ENCODE results near the gene CGB5. TPM values are rescaled to one million over a fixed set of nuclear protein-coding genes. Genes with fewer than 3 reads are reported as not detected.
A peak's percentile ranks its signal among the peaks of the same experiment; 100 is the strongest.

Gene CGB5
- total and polyA plus RNA-seq, 9 of the 15 experiments (the other 6 are each of a cell fraction or from before 2014, with no cell fraction given) = not detected

DNA sequence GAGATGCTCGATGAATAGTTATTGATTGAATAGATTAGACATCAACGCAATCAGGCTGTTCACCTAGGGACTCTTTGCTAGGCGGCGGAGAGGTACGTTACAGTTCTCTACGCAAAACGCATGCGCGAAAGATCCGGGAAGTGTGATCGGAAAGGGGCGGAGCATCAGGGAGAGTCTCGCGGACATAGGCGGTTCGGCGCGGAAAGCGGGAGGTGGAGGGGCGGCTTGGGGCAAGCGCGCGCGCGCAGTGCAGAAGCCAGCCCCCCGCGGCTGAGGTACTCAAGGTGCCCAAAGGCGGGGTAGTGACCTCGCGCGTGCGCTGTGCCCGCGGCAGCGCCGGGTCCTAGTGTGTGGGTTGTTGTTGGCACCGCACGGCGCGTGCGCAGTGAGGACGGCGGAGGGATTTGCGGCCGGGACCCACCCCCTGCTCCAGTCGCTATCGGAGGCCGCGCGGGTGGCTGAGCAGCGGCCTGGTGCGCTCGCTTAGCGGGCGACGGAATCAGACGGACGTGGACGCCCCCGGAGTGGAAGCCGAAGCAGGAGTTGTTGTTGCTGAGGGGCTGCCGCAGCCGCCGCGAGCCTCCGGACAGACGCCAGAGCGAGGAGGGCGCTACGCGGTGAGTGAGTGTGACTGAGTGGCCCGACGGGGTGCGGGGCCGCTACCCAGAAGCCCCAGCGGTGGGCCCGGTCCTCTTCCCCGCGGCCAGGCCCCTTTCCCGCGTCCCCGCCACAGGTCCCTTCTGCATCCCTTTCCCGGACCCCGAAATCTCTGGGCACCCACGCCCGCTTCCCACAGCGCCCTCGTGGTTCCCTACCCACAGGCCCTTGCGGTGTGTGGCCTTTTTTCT lies 41.6 kb downstream of the CGB5 start, which contains the start of gene SNRNP70 (continued):
- TF ChIP-seq, protein P1, sequence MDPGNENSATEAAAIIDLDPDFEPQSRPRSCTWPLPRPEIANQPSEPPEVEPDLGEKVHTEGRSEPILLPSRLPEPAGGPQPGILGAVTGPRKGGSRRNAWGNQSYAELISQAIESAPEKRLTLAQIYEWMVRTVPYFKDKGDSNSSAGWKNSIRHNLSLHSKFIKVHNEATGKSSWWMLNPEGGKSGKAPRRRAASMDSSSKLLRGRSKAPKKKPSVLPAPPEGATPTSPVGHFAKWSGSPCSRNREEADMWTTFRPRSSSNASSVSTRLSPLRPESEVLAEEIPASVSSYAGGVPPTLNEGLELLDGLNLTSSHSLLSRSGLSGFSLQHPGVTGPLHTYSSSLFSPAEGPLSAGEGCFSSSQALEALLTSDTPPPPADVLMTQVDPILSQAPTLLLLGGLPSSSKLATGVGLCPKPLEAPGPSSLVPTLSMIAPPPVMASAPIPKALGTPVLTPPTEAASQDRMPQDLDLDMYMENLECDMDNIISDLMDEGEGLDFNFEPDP (CRISPR knock-in tag; IDR thresholded peaks at IDR 0.05) = 0 out of 2 replicates have a peak, but pooled peaks have one; percentile 86
- TF ChIP-seq, protein P2, sequence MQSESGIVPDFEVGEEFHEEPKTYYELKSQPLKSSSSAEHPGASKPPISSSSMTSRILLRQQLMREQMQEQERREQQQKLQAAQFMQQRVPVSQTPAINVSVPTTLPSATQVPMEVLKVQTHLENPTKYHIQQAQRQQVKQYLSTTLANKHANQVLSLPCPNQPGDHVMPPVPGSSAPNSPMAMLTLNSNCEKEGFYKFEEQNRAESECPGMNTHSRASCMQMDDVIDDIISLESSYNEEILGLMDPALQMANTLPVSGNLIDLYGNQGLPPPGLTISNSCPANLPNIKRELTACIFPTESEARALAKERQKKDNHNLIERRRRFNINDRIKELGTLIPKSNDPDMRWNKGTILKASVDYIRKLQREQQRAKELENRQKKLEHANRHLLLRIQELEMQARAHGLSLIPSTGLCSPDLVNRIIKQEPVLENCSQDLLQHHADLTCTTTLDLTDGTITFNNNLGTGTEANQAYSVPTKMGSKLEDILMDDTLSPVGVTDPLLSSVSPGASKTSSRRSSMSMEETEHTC (IDR thresholded peaks at IDR 0.05) = 0 out of 2 replicates have a peak, but pooled peaks have one; percentile 22
- 0 out of 4 replicates have a peak, but pooled peaks of 1 of the 2 experiments have one; percentile 34 for TF ChIP-seq RCOR1 (IDR thresholded peaks at IDR 0.05; ENCODE audit: borderline replicate concordance in 1 of 2, low read depth in 2 of 2, low read length in 2 of 2)
- peak; percentile 80 for TF ChIP-seq HMGN3 (IDR thresholded peaks at IDR 0.05; ENCODE audit: borderline replicate concordance, extremely low read depth, insufficient read length, low read depth, low read length)
- no peak for TF ChIP-seq MECOM (CRISPR knock-in tag; IDR thresholded peaks at IDR 0.05)

DNA sequence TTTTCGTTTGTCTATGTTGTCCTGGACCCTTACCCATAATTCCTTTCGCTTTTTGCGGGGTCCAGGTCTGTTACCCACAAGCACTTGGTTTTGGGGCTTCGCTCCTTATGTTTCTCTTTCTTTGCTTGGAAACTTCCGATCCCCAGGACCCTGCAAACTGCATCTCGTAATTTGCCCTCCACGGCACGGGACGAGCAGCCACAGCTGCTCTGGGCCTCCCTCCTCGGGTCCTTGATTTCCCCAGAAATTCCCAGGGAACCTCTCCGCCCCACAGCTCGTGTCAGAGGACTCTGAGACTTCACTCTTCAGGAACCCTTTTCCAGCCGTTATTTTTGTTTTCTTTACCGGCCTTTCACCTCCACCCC lies 42.2 kb downstream of the CGB5 start:
- H3K9ac ChIP-seq (ENCODE audit: insufficient read depth in 1 of 2, low read depth in 2 of 2, low read length in 2 of 2) = peak overlapping the region; percentile 94 to 98
- intact Hi-C loops (cut with micrococcal nuclease) = no loop called here
- H3K9me1 ChIP-seq (ENCODE audit: control insufficient read depth, insufficient read depth, low read length) = no peaks in the 10 kb centered on the region
- DNase-seq (ENCODE audit: extremely low read depth in 1 of 4, low spot score in 3 of 4) (no peak), FAIRE-seq (no peak), ATAC-seq (no peak)
- peak overlapping the region; percentile 77 for H3K4me3 ChIP-seq
- BruUV-seq (replicated peaks) = no TSS peak
- H3K27ac ChIP-seq (ENCODE audit: extremely low read depth, low read depth, low read length) = peak overlapping the region; percentile 94
- peaks cover 57% of the 10 kb centered on the region for H3K79me2 ChIP-seq (ENCODE audit: control insufficient read depth, insufficient read depth, low read length)
- CTCF ChIA-PET (ENCODE audit: low intra/inter-chr PET ratio) = no interaction called here
- POLR2A ChIA-PET = interaction anchor here (0.6 to 2.1 kb wide), 3 partner anchors 10 to 26 kb away, joined by 3 to 9 read pairs (median 6); no protein-coding TSS in a partner anchor
- no peaks in the 10 kb centered on the region for H3K9me3 ChIP-seq (replicated peaks; ENCODE audit: control insufficient read depth, insufficient read depth, low read depth, low read length)
- WGBS (ENCODE audit: insufficient coverage, low coverage, missing lambda C conversion rate) = 0% methylated on average over 13 of the region's 14 CpGs
- peaks cover 26% of the 10 kb centered on the region for H4K20me1 ChIP-seq (replicated peaks; ENCODE audit: control insufficient read depth, insufficient read depth, low read length)
- H3K4me1 ChIP-seq (replicated peaks in 1 of 2; ENCODE audit: control insufficient read depth in 2 of 2, insufficient read depth in 2 of 2, low read length in 2 of 2) = peaks cover 13 to 38% of the 10 kb centered on the region in 2 experiments; a peak in 4 of 5 replicates
- in situ Hi-C loops (cut with MboI) = no loop called here
- H3K36me3 ChIP-seq (ENCODE audit: control insufficient read depth, insufficient read depth, low read length) = peaks cover 40% of the 10 kb centered on the region
- no peaks in the 10 kb centered on the region for H3K27me3 ChIP-seq (ENCODE audit: control insufficient read depth in 2 of 2, insufficient read depth in 2 of 2, low read length in 2 of 2)
- H3K4me2 ChIP-seq (ENCODE audit: insufficient read depth, low read length) = peak overlapping the region; percentile 92
- peak overlapping the region; percentile 89 for H2AFZ ChIP-seq (ENCODE audit: low read depth, low read length)
- TF ChIP-seq SIN3A (IDR thresholded peaks at IDR 0.05; ENCODE audit: borderline replicate concordance in 2 of 2, control insufficient read depth in 1 of 2, low read depth in 2 of 2, low read length in 2 of 2) = 0 out of 4 replicates have a peak, but pooled peaks of 1 of the 2 experiments have one; percentile 8
- no peak for TF ChIP-seq NFRKB (IDR thresholded peaks at IDR 0.05; ENCODE audit: low read depth)
- no peak for TF ChIP-seq FOXP1 (CRISPR knock-in tag; IDR thresholded peaks at IDR 0.05)
- no peak for TF ChIP-seq NBN (IDR thresholded peaks at IDR 0.05; ENCODE audit: low read depth)
- TF ChIP-seq, protein P3, sequence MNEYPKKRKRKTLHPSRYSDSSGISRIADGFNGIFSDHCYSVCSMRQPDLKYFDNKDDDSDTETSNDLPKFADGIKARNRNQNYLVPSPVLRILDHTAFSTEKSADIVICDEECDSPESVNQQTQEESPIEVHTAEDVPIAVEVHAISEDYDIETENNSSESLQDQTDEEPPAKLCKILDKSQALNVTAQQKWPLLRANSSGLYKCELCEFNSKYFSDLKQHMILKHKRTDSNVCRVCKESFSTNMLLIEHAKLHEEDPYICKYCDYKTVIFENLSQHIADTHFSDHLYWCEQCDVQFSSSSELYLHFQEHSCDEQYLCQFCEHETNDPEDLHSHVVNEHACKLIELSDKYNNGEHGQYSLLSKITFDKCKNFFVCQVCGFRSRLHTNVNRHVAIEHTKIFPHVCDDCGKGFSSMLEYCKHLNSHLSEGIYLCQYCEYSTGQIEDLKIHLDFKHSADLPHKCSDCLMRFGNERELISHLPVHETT (CRISPR knock-in tag; conservative IDR thresholded peaks at IDR 0.05 in 1 of 2, IDR thresholded peaks at IDR 0.05 in 1 of 2) = 0 out of 4 replicates have a peak, but pooled peaks of 1 of the 2 experiments have one; percentile 13
- TF ChIP-seq CHD1 (IDR thresholded peaks at IDR 0.05; ENCODE audit: low read length) = peak; percentile 80
- 0 out of 2 replicates have a peak, but pooled peaks have one; percentile 13 for TF ChIP-seq DPF2 (IDR thresholded peaks at IDR 0.05)

All from K562 (cell line).